ENCODE results near the gene KBTBD4. TPM values are rescaled to one million over a fixed set of nuclear protein-coding genes. Genes with fewer than 3 reads are reported as not detected.
"Not testable (repeated sequence)": the region's sequence is repeated elsewhere in the genome, so short reads cannot be mapped to it uniquely, and the experiment has no call there.

Gene KBTBD4
- total and polyA plus RNA-seq, 2 of the 13 experiments (the other 11 are each of a cell fraction or from before 2014, with no cell fraction given): 8.5 to 12.8 TPM

DNA sequence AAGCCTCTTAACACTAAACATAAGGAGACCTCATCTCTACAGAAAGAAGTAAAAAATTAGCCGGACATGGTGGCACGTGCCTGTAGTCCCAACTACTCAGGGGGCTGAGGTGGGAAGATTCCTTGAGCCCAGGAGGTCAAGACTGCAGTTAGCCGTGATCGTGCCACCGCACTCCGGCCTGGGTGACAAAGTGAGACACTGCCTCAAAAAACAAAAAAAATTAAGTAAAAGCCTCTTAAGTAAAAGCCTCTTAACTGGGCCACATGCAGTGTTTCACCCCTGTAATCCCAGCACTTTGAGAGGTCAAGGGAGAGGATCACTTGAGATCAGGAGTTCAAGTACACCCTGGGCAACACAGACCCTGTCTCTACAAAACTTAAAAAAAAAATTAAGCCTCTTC lies 51.6 kb downstream of the KBTBD4 start:
- no peaks in the 10 kb centered on the region for H3K9me3 ChIP-seq (ENCODE audit: low read length)
- WGBS (ENCODE audit: low lambda C conversion rate): over 99% methylated on average over 6 of the region's 6 CpGs
- no peak overlapping the region for H2AFZ ChIP-seq (ENCODE audit: low read length)
- peaks cover 76% of the 10 kb centered on the region for H4K20me1 ChIP-seq (ENCODE audit: insufficient read depth, low read length)
- ChIA-PET POLR2A (no interaction called here), CTCF (ENCODE audit: low intra/inter-chr PET ratio, low total read pairs) (no interaction called here)
- H3K4me3 ChIP-seq (replicated peaks in 1 of 3; ENCODE audit: insufficient read depth in 1 of 3, low read depth in 2 of 3, low read length in 3 of 3): no peak overlapping the region
- no peak for ATAC-seq
- H3K9ac ChIP-seq (ENCODE audit: insufficient read depth, low read depth, low read length): no peak overlapping the region
- TF ChIP-seq, protein P1, sequence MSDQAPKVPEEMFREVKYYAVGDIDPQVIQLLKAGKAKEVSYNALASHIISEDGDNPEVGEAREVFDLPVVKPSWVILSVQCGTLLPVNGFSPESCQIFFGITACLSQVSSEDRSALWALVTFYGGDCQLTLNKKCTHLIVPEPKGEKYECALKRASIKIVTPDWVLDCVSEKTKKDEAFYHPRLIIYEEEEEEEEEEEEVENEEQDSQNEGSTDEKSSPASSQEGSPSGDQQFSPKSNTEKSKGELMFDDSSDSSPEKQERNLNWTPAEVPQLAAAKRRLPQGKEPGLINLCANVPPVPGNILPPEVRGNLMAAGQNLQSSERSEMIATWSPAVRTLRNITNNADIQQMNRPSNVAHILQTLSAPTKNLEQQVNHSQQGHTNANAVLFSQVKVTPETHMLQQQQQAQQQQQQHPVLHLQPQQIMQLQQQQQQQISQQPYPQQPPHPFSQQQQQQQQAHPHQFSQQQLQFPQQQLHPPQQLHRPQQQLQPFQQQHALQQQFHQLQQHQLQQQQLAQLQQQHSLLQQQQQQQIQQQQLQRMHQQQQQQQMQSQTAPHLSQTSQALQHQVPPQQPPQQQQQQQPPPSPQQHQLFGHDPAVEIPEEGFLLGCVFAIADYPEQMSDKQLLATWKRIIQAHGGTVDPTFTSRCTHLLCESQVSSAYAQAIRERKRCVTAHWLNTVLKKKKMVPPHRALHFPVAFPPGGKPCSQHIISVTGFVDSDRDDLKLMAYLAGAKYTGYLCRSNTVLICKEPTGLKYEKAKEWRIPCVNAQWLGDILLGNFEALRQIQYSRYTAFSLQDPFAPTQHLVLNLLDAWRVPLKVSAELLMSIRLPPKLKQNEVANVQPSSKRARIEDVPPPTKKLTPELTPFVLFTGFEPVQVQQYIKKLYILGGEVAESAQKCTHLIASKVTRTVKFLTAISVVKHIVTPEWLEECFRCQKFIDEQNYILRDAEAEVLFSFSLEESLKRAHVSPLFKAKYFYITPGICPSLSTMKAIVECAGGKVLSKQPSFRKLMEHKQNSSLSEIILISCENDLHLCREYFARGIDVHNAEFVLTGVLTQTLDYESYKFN (CRISPR knock-in tag; conservative IDR thresholded peaks at IDR 0.05): no peak
- no peak for TF ChIP-seq MAZ (IDR thresholded peaks at IDR 0.05; ENCODE audit: borderline replicate concordance, low read depth, low read length)
- no peak for TF ChIP-seq MAZ (CRISPR knock-in tag; IDR thresholded peaks at IDR 0.05; ENCODE audit: low read depth)
- no peak for TF ChIP-seq ZNF382 (CRISPR knock-in tag; IDR thresholded peaks at IDR 0.05; ENCODE audit: borderline replicate concordance)
- no peaks in the 10 kb centered on the region for H3K27me3 ChIP-seq (ENCODE audit: control insufficient read depth in 1 of 2, insufficient read depth in 2 of 2, low read length in 2 of 2)
- H3K79me2 ChIP-seq (ENCODE audit: insufficient read depth, low read length): peaks cover 96% of the 10 kb centered on the region
- in situ Hi-C loops (cut with HindIII; ENCODE audit: extremely low pct_ligation_motif_present, low pct_unique_long_range_greater_than_20kb) (no loop called here), intact Hi-C loops (cut with micrococcal nuclease; ENCODE audit: unreplicated experiment) (no loop called here)
- H3K4me2 ChIP-seq (ENCODE audit: low read depth, low read length): no peak overlapping the region
- no peak overlapping the region for H3K27ac ChIP-seq (ENCODE audit: extremely low read length, insufficient read depth, low read length)
- H3K36me3 ChIP-seq (replicated peaks in 1 of 2; ENCODE audit: control insufficient read depth in 1 of 2, insufficient read depth in 2 of 2, low read length in 2 of 2): 0 out of 5 replicates have a peak, but pooled peaks cover 2 to 3% of the 10 kb centered on the region in 2 experiments
- peaks cover 79% of the 10 kb centered on the region for H3K4me1 ChIP-seq (ENCODE audit: insufficient read depth, low read length)
- no TSS peak for BruUV-seq (replicated peaks)
- DNase-seq (ENCODE audit: low spot score): no peak
- no peak for FAIRE-seq

DNA sequence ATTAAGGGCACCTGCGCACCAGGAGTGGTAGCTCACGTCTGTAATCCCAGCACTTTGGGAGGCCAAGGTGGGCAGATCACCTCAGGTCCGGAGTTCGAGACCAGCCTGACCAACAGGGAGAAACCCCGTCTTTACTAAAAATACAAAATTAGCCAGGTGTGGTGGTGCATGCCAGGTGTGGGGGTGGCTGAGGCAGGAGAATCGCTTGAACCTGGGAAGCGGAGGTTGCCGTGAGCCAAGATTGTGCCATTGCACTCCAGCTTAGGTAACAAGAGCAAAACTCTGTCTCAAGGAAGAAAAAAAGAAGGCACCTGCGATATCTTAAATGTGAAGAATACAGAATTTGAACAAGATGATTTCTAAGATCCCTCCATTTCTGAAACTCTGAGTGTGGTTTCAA lies 52.7 kb downstream of the KBTBD4 start:
- H3K9me3 ChIP-seq (ENCODE audit: low read length); H3K36me3 ChIP-seq (replicated peaks in 1 of 2; ENCODE audit: control insufficient read depth in 1 of 2, insufficient read depth in 2 of 2, low read length in 2 of 2); H2AFZ ChIP-seq (ENCODE audit: low read length); H3K4me3 ChIP-seq (replicated peaks in 1 of 3; ENCODE audit: insufficient read depth in 1 of 3, low read depth in 2 of 3, low read length in 3 of 3); ATAC-seq; POLR2A ChIA-PET; H3K27me3 ChIP-seq (ENCODE audit: control insufficient read depth in 1 of 2, insufficient read depth in 2 of 2, low read length in 2 of 2); FAIRE-seq; H3K27ac ChIP-seq (ENCODE audit: extremely low read length, insufficient read depth, low read length); H3K4me2 ChIP-seq (ENCODE audit: low read depth, low read length); CTCF ChIA-PET (ENCODE audit: low intra/inter-chr PET ratio, low total read pairs); intact Hi-C loops (cut with micrococcal nuclease; ENCODE audit: unreplicated experiment); H3K9ac ChIP-seq (ENCODE audit: insufficient read depth, low read depth, low read length); in situ Hi-C loops (cut with HindIII; ENCODE audit: extremely low pct_ligation_motif_present, low pct_unique_long_range_greater_than_20kb); DNase-seq (ENCODE audit: low spot score); BruUV-seq (replicated peaks): not testable (repeated sequence)
- 96% methylated on average over 9 of the region's 9 CpGs for WGBS (ENCODE audit: low lambda C conversion rate)
- 0 out of 2 replicates have a peak, but pooled peaks have one; percentile 2 for TF ChIP-seq JUNB (CRISPR knock-in tag; IDR thresholded peaks at IDR 0.05; ENCODE audit: borderline replicate concordance)
- Histone ChIP-seq H3K79me2 (ENCODE audit: insufficient read depth, low read length) (peaks cover 95% of the 10 kb centered on the region), H3K4me1 (ENCODE audit: insufficient read depth, low read length) (peaks cover 73% of the 10 kb centered on the region), H4K20me1 (ENCODE audit: insufficient read depth, low read length) (peaks cover 77% of the 10 kb centered on the region)
